ENCODE data around the gene RAPGEF4.

The RAPGEF4 gene

GRCh38 chr2:172919732-172920131, 184.1 kb downstream of the RAPGEF4 start:
- H3K4me3 ChIP-seq (ENCODE audit: low read depth, low read length) = no peak overlapping the region
- H3K4me1 ChIP-seq (ENCODE audit: control insufficient read depth, insufficient read depth, low read length) = peaks cover 6% of the 10 kb centered on the region
- CTCF ChIA-PET = no interaction called here
- no peaks in the 10 kb centered on the region for H3K9me3 ChIP-seq (ENCODE audit: control insufficient read depth, insufficient read depth, low read depth, low read length)
- POLR2A ChIA-PET = no interaction called here
- no peaks in the 10 kb centered on the region for H3K36me3 ChIP-seq (ENCODE audit: control insufficient read depth in 2 of 2, insufficient read depth in 1 of 2, low read length in 2 of 2)
- no peak overlapping the region for H3K27ac ChIP-seq (ENCODE audit: extremely low read depth, low read depth, low read length)
- no peak for TF ChIP-seq PRDM10 (tag by site-specific recombination; IDR thresholded peaks at IDR 0.05)
- TF ChIP-seq ZNF571 (tag by site-specific recombination; IDR thresholded peaks at IDR 0.05) = no peak
- TF ChIP-seq KLF17 (tag by site-specific recombination; IDR thresholded peaks at IDR 0.05) = no peak
- TF ChIP-seq ZNF366 (tag by site-specific recombination; conservative IDR thresholded peaks at IDR 0.05) = no peak
- no peak for TF ChIP-seq ZNF677 (tag by site-specific recombination; IDR thresholded peaks at IDR 0.05)
- TF ChIP-seq ZNF704 (tag by site-specific recombination; IDR thresholded peaks at IDR 0.05) = no peak
- no peak for TF ChIP-seq SP2 (tag by site-specific recombination; IDR thresholded peaks at IDR 0.05)
- no peak for TF ChIP-seq ZSCAN18 (tag by site-specific recombination; IDR thresholded peaks at IDR 0.05)
- TF ChIP-seq HOXA7 (CRISPR knock-in tag; IDR thresholded peaks at IDR 0.05; ENCODE audit: borderline replicate concordance) = no peak
- TF ChIP-seq ZNF692 (tag by site-specific recombination; IDR thresholded peaks at IDR 0.05) = no peak
- no peak for TF ChIP-seq ZSCAN16 (tag by site-specific recombination; IDR thresholded peaks at IDR 0.05)
- TF ChIP-seq ZNF510 (tag by site-specific recombination; IDR thresholded peaks at IDR 0.05; ENCODE audit: insufficient replicate concordance) = no peak
- TF ChIP-seq ZNF596 (tag by site-specific recombination; IDR thresholded peaks at IDR 0.05) = no peak
- no peak for TF ChIP-seq ZIC2 (tag by site-specific recombination; IDR thresholded peaks at IDR 0.05)

GRCh38 chr2:172921532-172922236, 186.0 kb downstream of the RAPGEF4 start:
- Histone ChIP-seq H3K9me3 (ENCODE audit: control insufficient read depth, insufficient read depth, low read depth, low read length) (no peaks in the 10 kb centered on the region), H3K4me1 (ENCODE audit: control insufficient read depth, insufficient read depth, low read length) (peaks cover 6% of the 10 kb centered on the region), H3K36me3 (ENCODE audit: control insufficient read depth in 2 of 2, insufficient read depth in 1 of 2, low read length in 2 of 2) (no peaks in the 10 kb centered on the region), H3K4me3 (ENCODE audit: low read depth, low read length) (no peak overlapping the region), H3K27ac (ENCODE audit: extremely low read depth, low read depth, low read length) (no peak overlapping the region)
- CTCF ChIA-PET = interaction anchor here (0.5 to 3.6 kb wide), 4 partner anchors 10 to 527 kb away, joined by 3 to 22 read pairs (median 4); no protein-coding TSS in a partner anchor
- POLR2A ChIA-PET = no interaction called here
- TF ChIP-seq ZXDB (tag by site-specific recombination; IDR thresholded peaks at IDR 0.05) = no peak
- TF ChIP-seq ZNF449 (tag by site-specific recombination; IDR thresholded peaks at IDR 0.05) = no peak
- no peak for TF ChIP-seq ZNF146 (tag by site-specific recombination; IDR thresholded peaks at IDR 0.05)
- TF ChIP-seq ZNF626 (tag by site-specific recombination; IDR thresholded peaks at IDR 0.05) = no peak
- TF ChIP-seq ZNF114 (tag by site-specific recombination; IDR thresholded peaks at IDR 0.05) = no peak
- TF ChIP-seq ZBTB20 (tag by site-specific recombination; IDR thresholded peaks at IDR 0.05) = no peak
- TF ChIP-seq ZBTB10 (tag by site-specific recombination; IDR thresholded peaks at IDR 0.05) = no peak
- TF ChIP-seq ZNF214 (tag by site-specific recombination; IDR thresholded peaks at IDR 0.05; ENCODE audit: borderline replicate concordance) = no peak
